Fibroblast of skin of abdomen (primary cell): ENCODE results near the gene EED. TPM values are rescaled to one million over a fixed set of nuclear protein-coding genes. Genes with fewer than 3 reads are reported as not detected.

Experiments
- DNase-seq: peaks from one replicate; pipeline ENCODE4 v3.0.0-alpha.2; 2013
- polyA plus RNA-seq, 2 experiments: library from polyadenylated mRNA; unstranded; fragments of 120-200 nt; gene quantifications; one replicate each; pipeline ENCODE4 v1.2.1, GENCODE V29; 2013; ENCODE audit not compliant: insufficient read length in 2 of 2

Gene EED, protein sequence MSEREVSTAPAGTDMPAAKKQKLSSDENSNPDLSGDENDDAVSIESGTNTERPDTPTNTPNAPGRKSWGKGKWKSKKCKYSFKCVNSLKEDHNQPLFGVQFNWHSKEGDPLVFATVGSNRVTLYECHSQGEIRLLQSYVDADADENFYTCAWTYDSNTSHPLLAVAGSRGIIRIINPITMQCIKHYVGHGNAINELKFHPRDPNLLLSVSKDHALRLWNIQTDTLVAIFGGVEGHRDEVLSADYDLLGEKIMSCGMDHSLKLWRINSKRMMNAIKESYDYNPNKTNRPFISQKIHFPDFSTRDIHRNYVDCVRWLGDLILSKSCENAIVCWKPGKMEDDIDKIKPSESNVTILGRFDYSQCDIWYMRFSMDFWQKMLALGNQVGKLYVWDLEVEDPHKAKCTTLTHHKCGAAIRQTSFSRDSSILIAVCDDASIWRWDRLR
- 19.8 TPM for polyA plus RNA-seq (2013, experiment 1 of 2; ENCODE audit: insufficient read length)
- 20.3 TPM for polyA plus RNA-seq (2013, experiment 2 of 2; ENCODE audit: insufficient read length)

- DNase-seq = peak; percentile 96
Observed at GRCh38 chr11:86244522-86245368, at the start of gene EED. EED (plus strand) TSS chr11:86244753; CDS start chr11:86245230, 477 bp downstream.

- no peak for DNase-seq
Observed at GRCh38 chr11:86194998-86195397, 49.6 kb upstream of the EED start.

- DNase-seq = no peak
Observed at GRCh38 chr11:86196085-86196696, 48.4 kb upstream of the EED start.

GRCh38 chr11:86196913-86197312 is 47.6 kb upstream of the EED start:
- DNase-seq = no peak

- no peak for DNase-seq
Observed at GRCh38 chr11:86197448-86197847, 47.1 kb upstream of the EED start.

- no peak for DNase-seq
Observed at GRCh38 chr11:86198139-86198538, 46.4 kb upstream of the EED start.

GRCh38 chr11:86199354-86199753 is 45.2 kb upstream of the EED start:
- no peak for DNase-seq

- no peak for DNase-seq
Observed at GRCh38 chr11:86201371-86201884, 43.1 kb upstream of the EED start.

DNA sequence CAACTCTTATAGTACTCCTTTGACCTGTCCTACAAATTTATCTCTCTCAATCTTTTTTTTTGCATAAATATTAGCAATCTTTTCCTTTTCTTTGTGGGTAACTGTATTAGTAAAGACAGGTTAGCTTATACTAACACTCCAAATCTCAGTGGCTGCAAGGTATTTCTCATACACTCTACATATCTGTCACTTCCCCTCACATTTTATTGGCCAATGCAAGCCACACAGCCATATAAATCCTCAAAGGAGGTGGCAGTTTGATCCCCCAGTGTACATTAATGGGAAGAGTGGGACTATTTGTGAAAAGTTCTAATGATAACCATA is 42.6 kb upstream of the EED start:
- no peak for DNase-seq

GRCh38 chr11:86204356-86204755 is 40.2 kb upstream of the EED start:
- no peak for DNase-seq

DNA sequence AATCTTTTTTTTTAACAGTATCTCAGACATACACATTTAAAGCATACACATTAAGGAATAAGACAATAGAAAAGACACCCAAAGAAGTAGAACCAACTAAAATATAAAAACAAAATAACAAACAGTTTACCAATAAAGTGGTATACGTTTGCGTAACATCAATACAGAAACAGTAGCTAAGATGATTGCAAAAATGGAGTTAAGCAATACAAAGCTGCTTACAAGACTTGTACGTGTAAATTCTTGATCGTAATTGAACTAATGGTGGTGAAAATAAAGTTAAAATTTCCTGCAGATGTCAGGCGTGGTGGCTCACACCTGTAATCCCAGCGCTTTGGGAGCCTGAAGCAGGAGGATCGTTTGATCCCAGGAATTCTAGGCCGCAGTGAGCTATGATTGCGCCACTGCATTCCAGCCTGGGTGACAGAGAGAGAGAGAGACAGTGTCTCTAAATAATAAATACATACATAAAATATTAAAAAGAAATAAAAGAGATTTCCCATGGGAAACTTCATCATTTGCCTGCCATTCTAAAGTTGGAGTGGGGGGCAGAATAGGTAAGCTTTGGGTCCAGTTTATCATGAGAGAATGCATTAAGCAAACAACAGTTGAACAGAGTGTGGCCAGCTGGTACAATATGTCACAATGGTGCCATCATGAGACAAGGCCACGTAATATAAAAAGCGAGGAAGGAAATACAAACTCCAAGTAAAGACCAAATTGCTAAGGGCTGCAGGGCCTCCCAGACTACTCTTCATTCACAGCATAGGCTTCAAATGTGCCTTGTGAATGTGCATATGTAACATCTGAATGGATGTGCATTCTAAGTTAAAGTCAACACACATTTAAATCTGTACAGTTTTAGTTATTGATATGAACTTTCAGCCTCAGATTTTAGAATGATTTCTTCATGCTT is 38.9 kb upstream of the EED start:
- no peak for DNase-seq

GRCh38 chr11:86206337-86206695 is 38.2 kb upstream of the EED start:
- no peak for DNase-seq

- no peak for DNase-seq
Observed at GRCh38 chr11:86207413-86207812, 37.1 kb upstream of the EED start.

- no peak for DNase-seq
Observed at GRCh38 chr11:86208572-86208971, 36.0 kb upstream of the EED start.

DNA sequence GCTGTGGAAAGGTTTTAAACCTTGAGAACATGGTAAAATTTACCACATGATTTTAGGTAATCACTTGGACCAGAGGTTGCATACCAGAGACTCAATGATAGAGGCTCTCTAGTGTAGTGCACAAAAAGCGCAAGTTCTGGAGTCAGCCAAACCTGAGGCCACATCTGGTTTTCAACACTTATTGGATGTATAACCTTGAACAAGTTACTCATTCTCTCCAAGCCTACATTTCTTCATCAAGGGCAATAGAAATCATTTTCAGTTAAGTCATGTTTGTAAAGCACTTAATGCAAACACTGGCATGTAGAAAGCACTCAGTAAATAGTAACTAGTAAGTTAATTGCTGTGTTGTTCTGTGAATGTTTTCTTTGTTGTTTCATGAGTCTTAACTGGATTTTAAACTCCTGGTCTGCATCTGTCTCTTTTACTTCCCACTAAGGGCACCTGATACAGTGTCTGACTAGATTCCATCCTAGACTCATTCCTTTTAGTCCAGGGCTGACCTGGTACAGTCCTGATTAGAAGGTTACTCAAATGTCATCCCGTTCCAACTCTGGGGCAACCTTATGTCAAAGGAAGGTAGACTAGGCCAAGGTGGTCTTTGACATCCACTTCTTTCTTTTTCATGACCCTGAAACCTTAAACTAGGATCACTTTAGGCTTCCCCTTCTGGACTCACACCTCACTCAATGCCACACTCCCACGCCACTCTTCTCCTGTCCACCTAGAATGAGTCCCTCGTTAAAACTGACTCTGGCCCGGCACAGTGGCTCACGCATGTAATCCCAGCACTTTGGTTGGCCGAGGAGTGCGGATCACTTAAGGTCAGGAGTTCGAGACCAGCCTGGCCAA is 34.5 kb upstream of the EED start:
- no peak for DNase-seq

- DNase-seq = no peak
Observed at GRCh38 chr11:86210898-86211297, 33.7 kb upstream of the EED start.

GRCh38 chr11:86211619-86212018 is 32.9 kb upstream of the EED start:
- no peak for DNase-seq

DNA sequence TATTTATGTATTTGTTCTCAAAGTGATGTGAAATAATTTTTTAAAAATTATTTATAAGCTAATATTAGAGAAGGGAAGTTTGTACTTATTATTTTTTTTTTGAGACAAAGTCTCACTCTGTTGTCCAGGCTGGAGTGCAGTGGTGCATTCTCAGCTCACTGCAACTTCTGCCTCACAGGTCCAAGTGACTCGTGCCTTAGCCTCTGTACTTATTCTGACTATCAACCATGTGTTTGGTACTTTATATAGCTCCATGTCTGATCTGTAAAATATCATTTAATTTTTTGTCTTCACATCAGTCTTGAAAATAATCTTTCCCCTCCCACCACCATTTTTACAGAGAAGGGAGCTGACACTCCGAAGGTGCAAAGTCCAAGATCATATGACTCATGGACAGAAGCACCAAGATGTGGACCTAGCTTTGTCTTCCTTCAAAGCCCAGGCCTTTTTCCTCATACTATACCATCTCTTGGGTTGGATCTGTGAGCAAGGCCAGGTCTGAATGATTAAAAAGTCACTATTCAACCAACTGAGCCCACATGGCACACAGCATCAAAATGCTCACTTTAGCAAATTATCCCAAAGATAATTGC is 32.4 kb upstream of the EED start:
- DNase-seq = no peak

GRCh38 chr11:86214710-86215109 is 29.8 kb upstream of the EED start:
- DNase-seq = no peak
